KMS-11 (cell line): ENCODE data around the gene DOC2B.

Source experiments
- H2AFZ ChIP-seq: fragments of 200-600 bp; sonication (generic); 2 replicates; pipeline ENCODE4 v1.6.1; 2016; ENCODE audit warnings: antibody characterized with exemption, mixed run types, low read depth
- H3K27ac ChIP-seq: fragments of 200-600 bp; sonication (generic); 2 replicates; pipeline ENCODE4 v1.6.1; 2016; ENCODE audit warnings: mild to moderate bottlenecking, mixed run types
- H3K27me3 ChIP-seq: fragments of 200-600 bp; sonication (generic); 2 replicates; pipeline ENCODE4 v1.6.1; 2017; ENCODE audit warnings: mild to moderate bottlenecking, low read depth, mixed run types, moderate library complexity; ENCODE audit not compliant: insufficient read depth
- H3K36me3 ChIP-seq: fragments of 200-600 bp; sonication (generic); 2 replicates; pipeline ENCODE4 v1.6.1; 2017; ENCODE audit warnings: mild to moderate bottlenecking, mixed run types; ENCODE audit not compliant: insufficient read depth
- H3K4me1 ChIP-seq: fragments of 200-600 bp; sonication (generic); 2 replicates; pipeline ENCODE4 v1.6.1; 2016; ENCODE audit warnings: mild to moderate bottlenecking, low read depth, mixed run types; ENCODE audit not compliant: poor library complexity, severe bottlenecking
- H3K4me2 ChIP-seq: fragments of 200-600 bp; sonication (generic); 2 replicates; pipeline ENCODE4 v1.7.0; 2016; ENCODE audit warnings: mild to moderate bottlenecking, mixed run types
- H3K4me3 ChIP-seq: fragments of 200-600 bp; sonication (generic); IDR thresholded peaks from 2 replicates; pipeline ENCODE4 v1.6.1; 2017; ENCODE audit warnings: low read depth, low read length, mixed read lengths; ENCODE audit not compliant: insufficient read depth
- H3K79me2 ChIP-seq: fragments of 200-600 bp; sonication (generic); 2 replicates; pipeline ENCODE4 v1.6.1; 2016; ENCODE audit warnings: low read depth, mixed run types; ENCODE audit not compliant: insufficient read depth
- H3K9ac ChIP-seq: fragments of 200-600 bp; sonication (generic); 2 replicates; pipeline ENCODE4 v1.6.1; 2016; ENCODE audit warnings: mild to moderate bottlenecking, mixed run types
- H4K20me1 ChIP-seq: fragments of 200-600 bp; sonication (generic); 2 replicates; pipeline ENCODE4 v1.6.1; 2016; ENCODE audit warnings: mild to moderate bottlenecking, mixed run types; ENCODE audit not compliant: insufficient read depth
- CTCF ChIP-seq: fragments of 200-600 bp; sonication (generic); conservative IDR thresholded peaks from 2 replicates; pipeline ENCODE4 v1.6.1; 2017; ENCODE audit warnings: low read depth, mild to moderate bottlenecking, antibody characterized with exemption, low read length, moderate library complexity, mixed read lengths

The DOC2B gene

DNA sequence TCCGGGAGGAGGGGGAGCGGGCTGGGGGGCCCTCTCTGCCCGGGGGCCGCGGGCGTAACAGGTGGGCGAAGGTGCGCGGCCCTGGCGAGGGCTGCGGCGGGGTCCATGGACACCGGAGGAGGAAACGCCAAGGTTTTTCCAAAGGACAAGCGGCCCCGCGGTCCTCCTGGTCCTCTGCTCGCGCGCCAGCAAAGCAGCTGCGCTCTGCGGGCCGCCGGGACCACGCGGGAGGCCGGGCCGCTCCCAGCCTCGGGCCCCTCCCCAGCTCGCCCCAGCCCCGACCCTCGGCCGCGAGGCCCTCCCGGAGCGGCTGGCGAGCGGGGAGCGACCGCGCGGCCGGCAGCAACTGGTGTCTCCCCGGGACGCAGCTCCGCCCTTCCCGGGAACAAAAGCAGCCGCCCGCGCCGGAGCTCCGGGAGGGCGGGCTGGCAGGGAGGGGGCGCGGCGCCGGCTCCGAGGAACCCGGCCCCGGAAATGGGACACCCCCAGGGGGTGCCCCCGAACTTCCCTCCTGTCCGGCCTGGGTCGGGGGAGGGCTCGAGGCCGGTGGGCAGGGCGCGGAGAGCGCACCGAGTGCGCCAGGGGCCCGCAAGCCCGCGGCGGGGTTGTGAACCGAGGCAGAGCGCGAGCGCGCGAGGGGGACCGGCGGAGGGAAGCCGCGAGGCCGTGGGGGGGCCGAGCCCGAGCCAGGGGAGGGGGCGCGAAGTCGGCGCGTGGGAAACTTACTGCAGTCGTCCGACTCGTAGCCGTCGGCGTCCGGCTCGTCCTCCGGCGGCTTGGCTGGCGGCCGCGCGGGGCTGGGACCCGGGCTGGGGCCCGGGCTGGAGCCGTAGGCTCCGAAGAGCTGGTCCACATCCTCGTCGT lies 837 bp downstream of the DOC2B start:
- Histone ChIP-seq H3K4me2 (no peak overlapping the region), H3K4me3 (no peak overlapping the region), H3K27me3 (no peaks in the 10 kb centered on the region; the same call in 1 of the 2 replicates)

GRCh38 chr17:179781-180380 lies 1.6 kb downstream of the DOC2B start:
- H3K27me3 ChIP-seq: no peaks in the 10 kb centered on the region; the same call in 1 of the 2 replicates
- H3K36me3 ChIP-seq: no peaks in the 10 kb centered on the region
- no peak for TF ChIP-seq CTCF
- H3K27ac ChIP-seq: no peak overlapping the region
- H3K79me2 ChIP-seq: no peaks in the 10 kb centered on the region
- H3K9ac ChIP-seq: no peak overlapping the region
- no peak overlapping the region for H3K4me2 ChIP-seq
- no peak overlapping the region for H3K4me3 ChIP-seq
- peaks cover under 1% of the 10 kb centered on the region for H3K4me1 ChIP-seq
- H4K20me1 ChIP-seq: no peaks in the 10 kb centered on the region
- H2AFZ ChIP-seq: no peak overlapping the region

More for the DNA sequence above, 837 bp downstream of the DOC2B start:
- no peak for TF ChIP-seq CTCF
- Histone ChIP-seq H3K9ac (no peak overlapping the region), H2AFZ (no peak overlapping the region), H4K20me1 (no peaks in the 10 kb centered on the region), H3K36me3 (no peaks in the 10 kb centered on the region), H3K27ac (no peak overlapping the region), H3K79me2 (no peaks in the 10 kb centered on the region), H3K4me1 (peaks cover 8% of the 10 kb centered on the region)

GRCh38 chr17:179066-179432 lies 2.4 kb downstream of the DOC2B start:
- Histone ChIP-seq H2AFZ (no peak overlapping the region), H3K9ac (no peak overlapping the region), H3K36me3 (no peaks in the 10 kb centered on the region), H3K27me3 (no peaks in the 10 kb centered on the region; the same call in 1 of the 2 replicates), H3K27ac (no peak overlapping the region), H3K4me1 (no peaks in the 10 kb centered on the region), H3K4me2 (no peak overlapping the region), H3K79me2 (no peaks in the 10 kb centered on the region), H4K20me1 (no peaks in the 10 kb centered on the region), H3K4me3 (no peak overlapping the region)
- TF ChIP-seq CTCF: no peak

DNA sequence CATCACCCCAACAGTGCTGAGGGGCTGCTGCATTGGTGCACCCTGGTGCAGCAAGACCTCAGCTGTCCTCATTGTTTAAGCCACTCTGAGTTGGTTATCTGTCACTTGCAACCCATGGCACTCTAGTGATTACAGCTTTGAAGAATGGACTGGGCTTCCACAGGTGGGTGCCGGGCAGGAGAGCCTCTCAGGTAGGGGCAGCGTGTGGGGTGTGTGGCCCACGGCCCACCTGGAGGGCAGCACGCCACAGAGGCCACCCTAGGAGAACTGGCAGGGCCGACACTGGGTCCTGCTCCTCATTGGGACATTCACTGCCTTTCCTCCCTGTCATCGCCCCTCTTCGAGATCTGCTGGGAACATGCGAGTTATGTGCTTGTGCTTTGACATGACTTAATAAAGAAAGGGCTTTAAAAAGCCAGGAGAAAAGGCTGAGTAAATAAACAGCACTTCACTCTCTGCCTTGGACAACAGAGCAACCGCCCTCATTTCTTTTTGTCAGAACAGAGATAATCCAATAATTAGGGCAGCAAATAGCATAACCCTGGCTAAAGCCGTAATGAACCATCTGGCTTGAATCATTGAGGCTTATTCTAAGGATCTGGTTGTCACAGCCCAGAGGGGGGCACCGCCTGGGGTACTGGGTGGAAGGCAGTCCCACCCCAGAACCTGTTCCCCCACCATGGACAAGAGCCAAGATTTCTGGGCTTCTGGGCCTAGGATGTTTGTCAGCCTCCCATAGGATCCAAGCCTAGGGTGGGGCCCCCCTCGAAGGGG lies 3.0 kb downstream of the DOC2B start:
- Histone ChIP-seq H3K4me2 (no peak overlapping the region), H3K79me2 (no peaks in the 10 kb centered on the region), H3K4me3 (no peak overlapping the region), H2AFZ (no peak overlapping the region), H3K9ac (no peak overlapping the region), H4K20me1 (no peaks in the 10 kb centered on the region), H3K36me3 (no peaks in the 10 kb centered on the region), H3K27ac (no peak overlapping the region), H3K4me1 (no peaks in the 10 kb centered on the region), H3K27me3 (no peaks in the 10 kb centered on the region; the same call in 1 of the 2 replicates)
- TF ChIP-seq CTCF: no peak
